Astrocyte of the spinal cord (primary cell): ENCODE measurements around the gene UBXN4.

Source experiments
- DNase-seq: peaks from one replicate; pipeline ENCODE4 v3.0.0; 2011; ENCODE audit warnings: low read depth, low spot score
- H3K4me3 ChIP-seq: 2 replicates; pipeline ENCODE4 v1.5.1; 2011; ENCODE audit warnings: low read depth, mild to moderate bottlenecking, low read length, moderate library complexity
- in situ Hi-C: cut with HindIII; loops from 2 replicates; pipeline ENCODE4 v1.10.0; 2017; ENCODE audit warnings: low sequenced_read_pairs
- TF ChIP-seq, protein P1 (sequence below): IDR thresholded peaks from 2 replicates; pipeline ENCODE4 v1.5.1; 2012; ENCODE audit warnings: low read depth, mild to moderate bottlenecking, low read length, inconsistent platforms

UBXN4 gene

DNA sequence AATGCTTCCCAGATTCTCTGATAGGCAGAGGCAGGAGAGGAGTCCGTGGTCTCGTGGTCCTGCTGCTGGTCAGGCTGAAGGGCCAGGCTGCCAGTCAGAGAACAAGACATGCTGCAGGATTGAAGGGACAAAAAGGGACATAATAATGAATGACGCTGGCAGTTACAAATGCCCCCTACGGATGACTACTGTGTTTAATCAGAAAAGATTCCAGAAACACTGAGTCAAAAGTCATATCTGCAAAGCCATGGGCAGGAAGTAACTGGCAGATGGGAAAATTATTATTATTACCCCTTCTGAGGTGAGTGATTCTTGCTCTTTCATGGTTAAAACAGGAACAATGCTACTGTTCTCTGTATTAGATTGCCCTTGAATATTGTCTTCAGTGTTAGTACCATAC, 76.3 kb downstream of the UBXN4 start:
- in situ Hi-C loops: no loop called here
- H3K4me3 ChIP-seq: no peak overlapping the region
- TF ChIP-seq, protein P1, sequence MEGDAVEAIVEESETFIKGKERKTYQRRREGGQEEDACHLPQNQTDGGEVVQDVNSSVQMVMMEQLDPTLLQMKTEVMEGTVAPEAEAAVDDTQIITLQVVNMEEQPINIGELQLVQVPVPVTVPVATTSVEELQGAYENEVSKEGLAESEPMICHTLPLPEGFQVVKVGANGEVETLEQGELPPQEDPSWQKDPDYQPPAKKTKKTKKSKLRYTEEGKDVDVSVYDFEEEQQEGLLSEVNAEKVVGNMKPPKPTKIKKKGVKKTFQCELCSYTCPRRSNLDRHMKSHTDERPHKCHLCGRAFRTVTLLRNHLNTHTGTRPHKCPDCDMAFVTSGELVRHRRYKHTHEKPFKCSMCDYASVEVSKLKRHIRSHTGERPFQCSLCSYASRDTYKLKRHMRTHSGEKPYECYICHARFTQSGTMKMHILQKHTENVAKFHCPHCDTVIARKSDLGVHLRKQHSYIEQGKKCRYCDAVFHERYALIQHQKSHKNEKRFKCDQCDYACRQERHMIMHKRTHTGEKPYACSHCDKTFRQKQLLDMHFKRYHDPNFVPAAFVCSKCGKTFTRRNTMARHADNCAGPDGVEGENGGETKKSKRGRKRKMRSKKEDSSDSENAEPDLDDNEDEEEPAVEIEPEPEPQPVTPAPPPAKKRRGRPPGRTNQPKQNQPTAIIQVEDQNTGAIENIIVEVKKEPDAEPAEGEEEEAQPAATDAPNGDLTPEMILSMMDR: no peak
- no peak for DNase-seq

DNA sequence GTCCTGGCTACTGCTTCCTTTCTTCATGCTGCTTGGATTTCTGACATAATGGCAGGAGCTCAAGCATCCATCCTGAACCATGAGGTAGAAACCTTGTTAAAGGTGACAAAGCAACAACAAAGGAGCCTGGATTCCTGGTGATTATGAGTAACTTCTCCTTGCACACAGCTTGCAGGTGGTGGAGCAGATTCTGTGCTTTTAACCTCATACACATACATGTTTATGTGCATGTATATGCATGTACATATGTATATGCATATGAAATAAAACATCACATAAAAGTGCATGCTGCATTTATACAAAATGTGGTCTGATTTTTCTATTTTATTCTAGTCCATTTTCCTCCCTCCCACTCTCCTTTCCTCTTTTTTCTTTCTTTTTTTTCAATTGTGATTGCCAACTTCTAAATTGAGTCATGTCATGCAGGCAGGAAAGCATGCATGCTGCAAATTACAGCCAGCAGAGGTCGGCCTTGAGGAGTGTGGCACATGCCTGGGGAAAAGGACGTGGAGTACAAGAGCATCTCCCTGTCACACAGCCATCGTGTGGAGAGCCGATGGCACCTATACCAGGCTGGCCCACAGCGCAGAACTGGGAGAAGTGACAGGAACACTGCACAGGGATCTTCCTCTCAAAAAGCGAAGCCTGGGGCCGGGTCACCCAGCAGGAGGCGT, 77.4 kb downstream of the UBXN4 start:
- H3K4me3 ChIP-seq: no peak overlapping the region
- TF ChIP-seq, protein P1: peak; percentile 39
- DNase-seq: peak; percentile 21
- in situ Hi-C loops: no loop called here

DNA sequence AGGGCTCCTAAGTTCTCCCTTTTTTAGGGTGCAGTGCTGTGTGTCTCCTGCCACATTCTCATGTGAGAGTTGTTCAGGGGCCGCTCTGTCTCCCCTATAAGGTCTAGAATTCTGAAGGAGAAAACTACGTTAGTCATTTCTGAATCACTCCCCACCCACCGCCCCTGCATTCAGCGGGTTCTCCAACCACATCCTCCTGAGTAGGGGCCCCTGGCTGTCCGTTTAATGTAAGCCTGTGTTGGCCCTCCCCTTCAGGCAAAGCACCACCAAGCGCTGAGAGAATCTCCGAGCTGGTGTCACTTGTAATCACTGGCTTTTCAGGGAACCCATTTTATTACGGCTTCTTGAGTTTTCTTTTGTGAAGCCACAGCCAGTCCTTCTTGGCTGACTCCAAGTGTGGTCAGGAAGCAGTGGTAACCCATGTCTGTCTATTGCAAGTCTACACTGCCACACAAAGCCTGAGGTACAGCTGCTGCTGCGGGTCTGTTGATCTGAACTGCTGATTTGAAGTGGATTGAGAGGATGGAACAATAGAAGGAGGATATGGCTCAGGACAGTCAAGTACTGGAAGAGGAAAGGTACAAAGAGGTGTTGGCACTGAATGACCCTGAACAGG, 78.5 kb downstream of the UBXN4 start:
- peak; percentile 79 for DNase-seq
- in situ Hi-C loops: no loop called here
- H3K4me3 ChIP-seq: no peak overlapping the region
- TF ChIP-seq, protein P1: no peak

DNA sequence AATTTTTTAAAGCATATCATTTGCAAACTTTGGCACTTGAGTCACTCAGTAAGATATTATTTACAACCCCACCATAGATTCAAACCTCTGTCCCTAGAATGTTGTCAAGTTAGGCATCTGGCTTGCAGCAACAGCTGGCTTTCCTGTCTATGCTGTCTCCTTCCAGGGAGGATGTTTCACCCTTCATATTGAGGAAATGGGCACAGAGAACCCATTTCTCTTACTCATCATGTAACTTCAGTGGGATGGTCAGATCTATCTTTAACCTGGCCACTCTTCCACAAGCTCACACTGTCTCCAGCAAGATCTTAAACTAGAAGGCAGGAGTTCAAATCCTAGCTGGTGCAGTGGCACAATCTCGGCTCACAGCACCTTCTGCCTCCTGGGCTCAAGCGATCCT, 79.5 kb downstream of the UBXN4 start:
- in situ Hi-C loops: no loop called here
- H3K4me3 ChIP-seq: no peak overlapping the region
- DNase-seq: no peak
- TF ChIP-seq, protein P1: no peak

DNA sequence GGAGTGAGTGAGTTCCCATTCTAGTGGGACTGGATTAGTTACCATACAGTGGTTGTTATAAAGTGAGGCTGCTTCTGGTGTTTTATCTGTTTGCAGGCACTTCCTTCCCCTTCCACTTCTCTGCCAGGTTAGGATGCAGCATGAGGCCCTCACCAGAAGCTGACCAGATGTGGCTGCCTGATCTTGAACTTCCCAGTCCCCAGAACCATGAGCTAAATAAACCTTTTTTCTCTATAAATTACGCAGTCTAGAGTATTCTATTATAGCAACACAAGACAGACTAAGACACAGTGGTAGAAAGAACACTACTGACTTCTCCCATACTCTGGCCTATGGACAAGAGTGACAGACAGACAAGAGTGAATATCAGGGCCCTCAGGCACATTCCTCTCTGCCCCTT, 81.2 kb downstream of the UBXN4 start:
- in situ Hi-C loops: no loop called here
- no peak overlapping the region for H3K4me3 ChIP-seq
- TF ChIP-seq, protein P1: no peak

DNA sequence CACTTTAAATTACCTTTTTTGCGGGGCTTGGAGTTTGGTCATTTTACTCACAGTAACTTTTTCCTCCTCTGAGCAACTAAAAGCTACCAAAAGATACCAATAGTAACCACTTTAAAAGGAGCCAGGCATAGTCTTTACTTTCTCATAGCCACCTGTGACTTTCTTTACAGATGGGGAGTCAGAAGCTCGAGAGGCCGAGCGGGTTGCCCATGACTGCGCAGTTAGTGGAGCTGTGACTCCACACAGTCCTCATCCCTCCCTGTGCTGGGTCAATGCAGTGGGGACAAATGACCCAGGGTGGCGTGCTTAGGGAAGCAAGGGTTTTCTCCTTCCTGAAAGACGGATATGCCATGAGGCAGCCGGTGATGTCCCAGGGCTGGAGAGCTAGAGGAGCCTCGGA, 83.5 kb downstream of the UBXN4 start:
- in situ Hi-C loops: no loop called here

More for the DNA sequence above, 81.2 kb downstream of the UBXN4 start:
- DNase-seq: no peak

More for the DNA sequence above, 83.5 kb downstream of the UBXN4 start:
- TF ChIP-seq, protein P1: no peak
- H3K4me3 ChIP-seq: no peak overlapping the region
- no peak for DNase-seq
